B cell (primary cell): ENCODE data around the gene GNB1.

ENCODE experiments used
- CTCF ChIP-seq: fragments of 200-600 bp; IDR thresholded peaks from one replicate; pipeline ENCODE4 v1.8.0; 2022; ENCODE audit warnings: antibody characterized with exemption, mild to moderate bottlenecking
- EZH2 ChIP-seq: IDR thresholded peaks from 2 replicates; pipeline ENCODE4 v1.6.1; 2012; ENCODE audit warnings: borderline replicate concordance, low read depth, mild to moderate bottlenecking, moderate library complexity, low read length; ENCODE audit not compliant: insufficient read depth, poor library complexity, severe bottlenecking

GRCh38 chr1:1752636-1753606 lies 138.0 kb downstream of the GNB1 start:
- no peak for TF ChIP-seq CTCF
- TF ChIP-seq EZH2: no peak
